ENCODE measurements around the gene ACSL4. TPM values are rescaled to one million over a fixed set of nuclear protein-coding genes. Genes with fewer than 3 reads are reported as not detected.

ACSL4 gene
- total RNA-seq, 6 experiments from 2014 or later, result 1.8 to 76.7 (median 5.3) TPM

DNA sequence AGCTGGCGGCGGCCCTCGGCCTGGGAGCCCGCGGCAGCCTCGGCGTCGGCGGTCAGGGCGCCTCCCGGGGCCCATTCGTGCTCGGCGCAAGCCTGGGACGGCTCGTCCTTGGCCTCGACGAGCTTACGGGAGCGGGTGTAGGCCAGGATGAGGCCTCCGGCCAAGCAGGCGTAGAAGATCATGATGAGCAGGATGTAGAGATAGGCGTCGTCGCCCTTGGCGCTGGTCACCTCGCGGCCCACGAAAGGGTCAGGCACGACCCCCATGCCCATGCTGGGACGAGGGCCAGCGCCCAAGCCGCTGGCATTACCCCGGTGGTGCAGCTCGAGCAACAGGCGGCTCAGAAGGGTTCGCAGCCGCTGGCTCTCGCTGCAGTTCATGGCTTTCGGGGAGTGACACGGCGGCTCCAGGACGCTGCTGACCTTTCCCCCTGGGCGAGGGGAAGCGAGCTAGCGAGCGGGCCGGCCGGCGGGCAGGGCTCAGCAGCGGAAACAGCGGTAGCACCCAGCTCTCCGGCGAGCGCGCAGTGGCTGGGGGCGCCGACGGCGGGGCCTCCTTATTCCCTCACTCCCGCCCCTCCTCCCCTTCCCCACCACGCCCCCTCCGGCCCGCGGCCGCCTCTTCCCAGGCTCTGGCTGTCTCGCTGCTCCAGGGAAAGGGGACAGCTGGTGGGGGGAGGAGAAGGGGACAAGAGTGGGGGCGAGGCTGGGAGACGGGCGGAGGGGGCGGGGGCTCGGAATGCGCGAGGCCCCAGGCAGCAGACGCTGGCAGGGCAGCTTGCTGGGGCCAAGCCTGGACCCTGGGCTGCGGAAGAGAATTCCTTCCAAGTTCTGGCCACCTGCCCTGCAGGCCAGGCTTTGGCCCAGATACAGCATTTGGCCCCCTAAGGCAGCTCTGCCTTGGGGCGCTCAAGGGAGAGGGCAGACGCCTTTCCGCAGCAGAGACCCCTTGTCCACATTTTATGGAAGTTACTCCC, 108.1 kb downstream of the ACSL4 start, which contains the start of gene KCNE5:
Gene KCNE5, minus strand, starts transcription at position 532 of the 976 bp plus-strand sequence. Its CDS starts 152 bp downstream, at position 380.
- Histone ChIP-seq H3K4me3 (no peak within 1 kb of the TSS), H3K36me3 (no peaks in the 10 kb centered on the region), H3K27ac (no peak within 1 kb of the TSS), H3K4me1 (no peaks in the 10 kb centered on the region), H3K9me3 (no peaks in the 10 kb centered on the region), H3K27me3 (no peaks in the 10 kb centered on the region)
- intact Hi-C loops (cut with DNase I), result loop anchor here in 1 of 2 donors (10.0 kb wide), 1 partner anchor 130 kb away; no protein-coding TSS in a partner anchor
- ATAC-seq (peak in 2 of 4 donors; percentile 22 to 39), DNase-seq (peak in 2 of 3 donors; percentile 21 to 51)
- 41% methylated on average over 17 of the region's 79 CpGs for WGBS (ENCODE audit: insufficient coverage, low coverage, low lambda C conversion rate, missing lambda C conversion rate)
- TF ChIP-seq CTCF (IDR thresholded peaks at IDR 0.05) (no peak), POLR2A (IDR thresholded peaks at IDR 0.05) (no peak)

- TF ChIP-seq CTCF (IDR thresholded peaks at IDR 0.05) (no peak), POLR2A (IDR thresholded peaks at IDR 0.05) (no peak)
- H3K9me3 ChIP-seq, result no peaks in the 10 kb centered on the region
- ATAC-seq, result no peak
- H3K4me3 ChIP-seq, result no peak overlapping the region
- no peaks in the 10 kb centered on the region for H3K4me1 ChIP-seq
- H3K36me3 ChIP-seq, result no peaks in the 10 kb centered on the region
- 56% methylated on average over 3 of the region's 8 CpGs for WGBS (ENCODE audit: insufficient coverage, low coverage, low lambda C conversion rate, missing lambda C conversion rate)
- no peak overlapping the region for H3K27ac ChIP-seq
- no peak for DNase-seq
- intact Hi-C loops (cut with DNase I), result loop anchor here in 1 of 2 donors (10.0 kb wide), 1 partner anchor 129 kb away; no protein-coding TSS in a partner anchor
- H3K27me3 ChIP-seq, result no peaks in the 10 kb centered on the region
Observed at GRCh38 chrX:109623997-109624396, 109.1 kb downstream of the ACSL4 start.

GRCh38 chrX:109622270-109622669, 110.8 kb downstream of the ACSL4 start:
- WGBS (ENCODE audit: insufficient coverage, low coverage, low lambda C conversion rate, missing lambda C conversion rate), result 52% methylated on average over 4 of the region's 4 CpGs
- no peaks in the 10 kb centered on the region for H3K36me3 ChIP-seq
- TF ChIP-seq CTCF (IDR thresholded peaks at IDR 0.05), result no peak
- TF ChIP-seq POLR2A (IDR thresholded peaks at IDR 0.05), result no peak

DNA sequence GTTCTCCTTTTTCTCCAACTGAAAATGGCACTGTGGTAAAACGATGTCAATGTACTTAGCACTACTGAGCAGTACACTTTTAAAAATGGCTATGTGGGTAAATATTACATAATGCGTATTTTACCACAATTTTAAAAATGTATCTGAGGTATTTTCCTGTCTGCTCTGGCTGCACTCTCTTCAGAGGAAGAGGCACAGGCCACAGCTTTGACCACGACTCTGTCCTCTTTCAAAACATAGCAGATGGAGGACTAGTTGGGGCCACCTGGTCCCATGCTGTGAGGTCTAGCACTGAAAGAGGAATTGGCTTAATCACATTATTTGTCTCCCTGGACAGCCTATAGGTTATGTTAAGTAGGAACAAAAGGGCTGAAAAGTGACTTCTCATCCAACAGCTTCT, 113.3 kb downstream of the ACSL4 start:
- H3K36me3 ChIP-seq, result no peaks in the 10 kb centered on the region
- WGBS (ENCODE audit: insufficient coverage, low coverage, low lambda C conversion rate, missing lambda C conversion rate), result 43% methylated on average over 3 of the region's 3 CpGs

More at GRCh38 chrX:109622270-109622669, 110.8 kb downstream of the ACSL4 start:
- Histone ChIP-seq H3K4me1 (no peaks in the 10 kb centered on the region), H3K4me3 (no peak overlapping the region), H3K27ac (no peak overlapping the region), H3K27me3 (no peaks in the 10 kb centered on the region), H3K9me3 (no peaks in the 10 kb centered on the region)
- ATAC-seq, result no peak
- intact Hi-C loops (cut with DNase I), result loop anchor here in 1 of 2 donors (10.0 kb wide), 1 partner anchor 127 kb away; no protein-coding TSS in a partner anchor
- DNase-seq, result no peak

More for the DNA sequence above, 113.3 kb downstream of the ACSL4 start:
- intact Hi-C loops (cut with DNase I), result loop anchor here in 1 of 2 donors (10.0 kb wide), 1 partner anchor 125 kb away; no protein-coding TSS in a partner anchor
- TF ChIP-seq CTCF (IDR thresholded peaks at IDR 0.05) (no peak), POLR2A (IDR thresholded peaks at IDR 0.05) (no peak)
- no peaks in the 10 kb centered on the region for H3K27me3 ChIP-seq
- DNase-seq (no peak), ATAC-seq (no peak)
- H3K9me3 ChIP-seq, result no peaks in the 10 kb centered on the region
- H3K4me1 ChIP-seq, result no peaks in the 10 kb centered on the region
- no peak overlapping the region for H3K4me3 ChIP-seq
- no peak overlapping the region for H3K27ac ChIP-seq

All from right lobe of liver (tissue), 6 donors.